NCI-H187 (cell line): ENCODE data around the gene ZBTB20.
"Not testable (repeated sequence)": the region's sequence is repeated elsewhere in the genome, so short reads cannot be mapped to it uniquely, and the experiment has no call there.

Source experiments
- DNase-seq, 2 experiments: peaks; one replicate each; lab custom pipeline; 2025; lab: John Stamatoyannopoulos, UW

Gene ZBTB20

DNA sequence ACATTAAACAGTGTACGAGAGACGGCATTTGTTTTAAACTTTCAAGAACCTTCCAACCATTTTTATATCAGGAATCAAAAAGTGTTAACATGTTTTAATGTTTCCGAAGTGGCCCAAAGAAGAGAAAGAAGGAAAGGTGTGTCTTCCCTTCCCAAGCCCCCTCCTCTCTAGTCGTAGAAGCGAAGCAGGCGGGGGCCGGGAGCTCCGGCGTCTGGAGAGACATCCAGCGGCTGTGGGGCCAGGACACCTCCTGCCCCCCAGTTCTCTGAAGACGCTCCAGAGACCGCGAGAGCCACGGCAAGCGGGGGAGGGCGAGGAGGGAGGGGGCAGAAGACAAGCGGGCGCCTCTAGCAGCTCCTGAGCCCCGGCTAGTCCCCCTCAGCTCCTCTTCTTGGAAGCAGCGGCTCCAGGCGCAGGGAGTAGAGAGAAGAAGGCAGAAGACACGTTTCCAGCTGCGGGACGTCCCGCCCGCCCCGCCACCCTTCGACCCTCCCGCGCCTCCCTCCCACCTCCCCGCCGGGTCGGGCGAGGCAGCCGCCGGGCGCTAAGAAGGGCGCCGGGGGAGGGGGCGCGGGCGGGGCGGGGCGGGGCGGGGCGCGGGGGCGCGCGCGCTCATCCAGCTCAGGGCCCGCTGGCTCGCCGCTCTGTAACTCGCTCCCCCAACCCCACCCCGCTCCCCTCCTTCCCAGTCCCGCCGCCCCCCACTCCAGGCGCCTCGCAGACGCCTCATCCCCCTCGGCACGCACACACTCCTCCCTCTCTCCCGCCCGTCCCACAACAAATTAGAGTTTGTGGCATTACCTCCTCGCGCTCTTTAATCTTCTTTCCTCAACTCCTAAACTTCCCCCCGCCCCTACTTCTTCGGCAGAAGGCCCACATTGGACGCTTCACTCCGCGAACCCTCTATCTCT, at the start of gene ZBTB20:
Gene ZBTB20 (minus strand): TSS at position 871 of the 911 bp plus-strand sequence.
- DNase-seq = peak; percentile 27 to 81

- no peak for DNase-seq
These were observed 47.4 kb upstream of the ZBTB20 start for GRCh38 chr3:115194476-115194875.

DNA sequence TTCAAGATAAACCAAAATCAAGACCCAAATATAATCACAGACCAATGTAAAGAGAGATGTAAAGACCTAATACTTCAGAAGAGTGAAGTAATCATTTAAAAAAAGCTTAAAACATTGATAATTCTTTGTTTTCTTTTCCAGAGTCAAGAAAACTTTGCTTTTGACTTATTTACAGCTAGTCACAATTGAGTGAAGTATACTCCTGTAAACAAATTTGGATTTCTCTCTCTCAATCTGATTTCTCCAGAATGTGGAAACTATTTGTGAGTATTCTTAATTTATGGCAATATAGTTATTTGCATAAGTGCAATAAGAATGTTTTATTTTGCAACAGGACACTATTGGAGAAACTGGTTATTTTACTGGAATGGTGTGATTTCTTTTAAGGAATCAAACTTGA, 43.7 kb upstream of the ZBTB20 start:
- DNase-seq = no peak

DNA sequence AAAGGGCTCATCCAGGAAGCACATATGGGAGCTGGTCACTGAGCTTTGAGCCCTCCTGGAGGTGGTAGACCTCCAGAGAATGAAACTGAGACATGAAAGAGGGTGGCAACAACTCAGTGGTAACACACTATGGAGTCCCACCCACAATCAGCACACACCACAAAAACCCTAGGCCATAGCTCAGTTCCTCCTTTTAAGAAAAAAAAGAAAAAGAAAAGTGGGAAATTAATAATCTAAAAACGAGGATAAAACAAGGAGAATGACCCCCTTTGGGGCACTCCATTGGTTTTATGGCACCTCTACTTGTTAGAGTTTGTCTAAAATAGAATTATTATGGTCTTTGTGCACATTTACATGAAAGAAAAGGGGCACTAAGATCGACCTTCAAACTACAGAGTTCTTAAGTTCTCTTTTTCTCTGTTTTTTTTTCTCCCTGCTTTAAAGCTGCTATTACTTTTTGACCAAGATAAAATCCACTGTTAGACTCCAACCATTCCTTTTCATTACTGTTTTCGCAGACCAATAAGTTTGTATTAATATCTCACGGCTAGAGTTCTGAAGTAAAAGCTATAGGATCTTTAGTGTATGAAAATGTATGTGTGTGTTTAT, 40.2 kb upstream of the ZBTB20 start:
- no peak for DNase-seq

- DNase-seq = no peak
These were observed 39.5 kb upstream of the ZBTB20 start for GRCh38 chr3:115186351-115187148.

DNA sequence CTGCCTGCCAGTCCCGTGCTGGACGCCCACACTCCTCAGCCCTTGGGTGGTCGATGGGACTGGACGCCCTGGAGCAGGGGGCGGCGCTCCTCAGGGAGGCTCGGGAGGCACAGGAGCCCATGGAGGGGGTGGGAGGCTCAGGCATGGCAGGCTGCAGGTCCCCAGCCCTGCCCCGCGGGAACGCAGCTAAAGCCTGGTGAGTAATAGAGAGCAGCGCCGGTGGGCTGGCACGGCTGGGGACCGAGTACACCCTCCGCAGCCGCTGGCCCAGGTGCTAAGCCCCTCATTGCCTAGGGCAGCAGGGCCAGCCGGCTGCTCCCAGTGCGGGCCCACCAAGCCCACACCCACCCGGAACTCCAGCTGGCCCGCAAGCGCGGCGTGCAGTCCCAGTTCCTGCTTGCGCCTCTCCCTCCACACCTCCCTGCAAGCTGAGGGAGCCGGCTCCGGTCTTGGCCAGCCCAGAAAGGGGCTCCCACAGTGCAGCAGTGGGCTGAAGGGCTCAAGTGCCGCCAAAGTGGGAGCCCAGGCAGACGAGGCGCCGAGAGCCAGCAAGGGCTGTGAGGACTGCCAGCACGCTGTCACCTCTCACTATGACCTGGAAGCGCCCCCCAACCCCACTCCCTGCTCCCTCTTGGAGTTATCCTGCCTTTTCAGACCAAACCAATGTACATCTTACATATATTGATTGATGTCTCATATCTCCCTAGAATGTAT, 37.9 kb upstream of the ZBTB20 start:
- not testable (repeated sequence) for DNase-seq

DNA sequence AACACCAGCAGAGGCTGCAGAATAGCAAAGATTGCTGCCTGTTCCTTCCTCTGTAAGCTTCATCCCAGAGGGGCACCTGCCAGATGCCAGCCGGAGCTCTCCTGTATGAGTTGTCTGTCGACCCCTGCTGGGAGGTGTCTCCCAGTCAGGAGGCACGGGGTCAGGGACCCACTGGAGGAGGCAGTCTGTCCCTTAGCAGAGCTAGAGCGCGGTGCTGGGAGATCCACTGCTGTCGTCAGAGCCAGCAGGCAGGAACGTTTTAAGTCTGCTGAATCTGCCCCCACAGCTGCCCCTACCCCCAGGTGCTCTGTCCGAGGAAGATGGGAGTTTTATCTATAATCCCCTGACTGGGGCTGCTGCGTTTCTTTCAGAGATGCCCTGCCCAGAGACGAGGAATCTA, 31.8 kb upstream of the ZBTB20 start:
- DNase-seq = not testable (repeated sequence)

- DNase-seq = no peak
These were observed 22.7 kb upstream of the ZBTB20 start for GRCh38 chr3:115169808-115170207.

- no peak for DNase-seq
These were observed 18.6 kb upstream of the ZBTB20 start for GRCh38 chr3:115165701-115166100.

GRCh38 chr3:115165266-115165665, 18.2 kb upstream of the ZBTB20 start:
- DNase-seq = no peak

DNA sequence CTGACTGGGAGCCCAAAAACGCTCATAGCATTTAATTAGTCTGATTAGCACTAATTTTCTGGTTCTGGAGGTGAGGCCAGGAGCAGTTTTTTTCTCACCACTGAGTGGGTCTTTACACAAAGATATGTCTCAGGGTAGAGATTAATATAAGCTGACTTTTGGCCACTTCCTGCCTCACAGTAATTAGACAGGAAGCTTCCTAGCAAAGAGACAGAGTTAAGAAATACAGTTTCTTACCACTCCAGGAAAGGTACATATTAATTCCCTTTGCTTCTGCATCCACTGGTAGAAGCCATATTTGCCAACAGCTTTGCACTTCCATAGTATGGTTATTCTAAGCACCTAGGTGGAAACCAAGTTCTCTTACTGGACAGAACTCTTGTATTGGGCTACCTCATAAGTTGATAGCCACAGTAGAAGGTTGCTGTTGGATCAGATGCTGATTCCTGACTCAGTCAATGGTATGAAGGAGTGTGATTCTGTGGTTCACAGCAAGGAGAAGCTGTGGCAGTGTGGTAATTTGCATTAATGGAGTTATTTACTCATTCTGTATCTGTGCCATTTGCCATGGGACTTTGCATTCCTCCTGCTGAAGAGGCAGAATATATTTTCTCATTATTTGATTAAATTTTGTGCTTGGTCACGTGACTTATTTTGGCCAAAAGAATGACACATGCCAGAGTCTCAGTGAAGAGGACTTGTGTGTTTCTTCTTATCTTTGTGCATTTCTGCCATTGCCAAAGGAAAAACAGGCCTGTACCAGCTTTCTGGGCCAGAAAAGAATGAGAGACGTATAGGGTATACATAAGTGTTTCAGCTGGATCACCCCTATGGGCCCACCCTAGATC, 17.5 kb upstream of the ZBTB20 start:
- DNase-seq = no peak

- no peak for DNase-seq
These were observed 15.7 kb upstream of the ZBTB20 start for GRCh38 chr3:115162759-115163158.

GRCh38 chr3:115161866-115162265, 14.8 kb upstream of the ZBTB20 start:
- no peak for DNase-seq

- DNase-seq = no peak
These were observed 14.2 kb upstream of the ZBTB20 start for GRCh38 chr3:115161168-115161834.

DNA sequence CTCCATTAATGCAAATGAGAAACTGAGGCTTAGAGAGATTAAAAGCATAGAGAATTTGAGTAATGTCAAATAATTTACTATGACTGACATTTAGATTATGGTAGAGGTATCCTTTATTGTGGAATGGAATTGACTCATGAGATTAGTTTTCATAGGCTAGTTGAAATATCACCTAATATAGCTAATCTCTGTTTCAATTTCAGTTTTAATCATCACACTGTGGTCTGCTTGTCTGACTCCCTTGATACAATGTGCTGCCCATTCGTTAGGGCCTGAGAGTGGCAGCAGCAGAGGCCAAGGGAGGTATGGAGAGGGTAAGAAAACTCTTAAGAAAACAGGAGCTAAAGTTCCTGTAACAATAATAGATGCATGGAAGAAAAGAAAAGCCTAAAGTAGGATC, 13.2 kb upstream of the ZBTB20 start:
- DNase-seq = no peak

DNA sequence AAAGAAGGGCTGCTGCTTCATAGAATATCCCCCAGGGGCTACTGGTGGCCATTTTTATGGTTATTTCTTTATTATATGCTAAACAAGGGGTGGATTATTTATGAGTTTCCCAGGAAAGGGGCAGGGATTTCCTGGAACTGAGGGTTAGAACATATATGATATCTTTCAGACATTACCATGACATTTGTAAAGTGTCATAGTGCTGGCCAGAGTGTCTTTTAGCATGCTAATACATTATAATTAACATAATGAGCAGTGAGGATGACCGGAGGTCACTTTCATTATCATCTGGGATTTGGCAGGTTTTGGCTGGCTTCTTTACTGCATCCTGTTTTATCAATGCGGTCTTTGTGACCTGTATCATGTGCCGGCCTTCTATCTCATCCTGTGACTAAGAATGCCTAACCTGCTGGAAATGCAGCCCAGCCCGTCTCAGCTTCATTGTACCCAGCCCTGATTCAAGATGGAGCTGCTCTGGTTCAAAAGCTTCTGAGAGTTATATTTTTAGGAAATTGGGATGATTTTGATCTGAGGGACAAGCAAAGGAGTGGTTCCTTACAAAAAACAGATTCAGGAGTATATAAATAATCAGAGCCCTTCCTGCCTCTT, 9.1 kb upstream of the ZBTB20 start:
- DNase-seq = no peak

GRCh38 chr3:115154611-115155010, 7.5 kb upstream of the ZBTB20 start:
- DNase-seq = no peak

GRCh38 chr3:115151921-115152320, 4.8 kb upstream of the ZBTB20 start:
- no peak for DNase-seq

DNA sequence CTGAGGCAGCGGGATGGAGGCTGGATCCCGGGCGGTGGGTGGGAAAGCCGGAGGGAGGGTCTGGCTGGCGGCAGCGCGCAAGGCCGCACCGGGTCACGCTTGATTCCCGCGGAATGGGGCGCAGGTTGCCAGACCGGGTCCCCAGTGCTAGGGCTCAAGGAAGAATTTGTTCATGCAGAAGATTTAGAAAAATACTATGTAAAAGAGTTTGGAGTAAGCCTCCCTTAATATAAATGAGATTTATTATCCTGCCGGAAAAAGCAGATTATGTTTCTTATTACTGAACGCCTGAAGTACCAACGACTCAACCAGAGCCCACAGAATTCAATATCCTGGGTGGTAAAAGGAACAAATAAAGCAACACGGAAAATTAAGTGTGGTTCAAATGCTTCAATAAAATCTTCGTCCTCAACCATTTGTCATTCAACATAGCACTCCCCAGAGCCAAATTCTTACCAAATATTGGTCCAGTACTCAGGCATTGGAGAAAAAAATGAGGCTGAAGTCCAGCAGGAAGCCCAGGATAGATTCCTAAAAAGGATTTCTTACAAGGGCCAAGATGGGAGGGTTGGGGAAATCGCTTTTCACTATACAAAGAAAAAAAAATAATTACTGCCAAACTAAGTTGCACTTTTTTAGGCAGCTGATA, 1.2 kb upstream of the ZBTB20 start:
- DNase-seq = no peak
